ENCODE results near the gene TMEM116. TPM values are rescaled to one million over a fixed set of nuclear protein-coding genes. Genes with fewer than 3 reads are reported as not detected.
"Not testable (repeated sequence)": the region's sequence is repeated elsewhere in the genome, so short reads cannot be mapped to it uniquely, and the experiment has no call there.

TMEM116 gene
- 2.3 and 20.4 TPM in 2 replicates for total RNA-seq (ENCODE audit: low replicate concordance)

DNA sequence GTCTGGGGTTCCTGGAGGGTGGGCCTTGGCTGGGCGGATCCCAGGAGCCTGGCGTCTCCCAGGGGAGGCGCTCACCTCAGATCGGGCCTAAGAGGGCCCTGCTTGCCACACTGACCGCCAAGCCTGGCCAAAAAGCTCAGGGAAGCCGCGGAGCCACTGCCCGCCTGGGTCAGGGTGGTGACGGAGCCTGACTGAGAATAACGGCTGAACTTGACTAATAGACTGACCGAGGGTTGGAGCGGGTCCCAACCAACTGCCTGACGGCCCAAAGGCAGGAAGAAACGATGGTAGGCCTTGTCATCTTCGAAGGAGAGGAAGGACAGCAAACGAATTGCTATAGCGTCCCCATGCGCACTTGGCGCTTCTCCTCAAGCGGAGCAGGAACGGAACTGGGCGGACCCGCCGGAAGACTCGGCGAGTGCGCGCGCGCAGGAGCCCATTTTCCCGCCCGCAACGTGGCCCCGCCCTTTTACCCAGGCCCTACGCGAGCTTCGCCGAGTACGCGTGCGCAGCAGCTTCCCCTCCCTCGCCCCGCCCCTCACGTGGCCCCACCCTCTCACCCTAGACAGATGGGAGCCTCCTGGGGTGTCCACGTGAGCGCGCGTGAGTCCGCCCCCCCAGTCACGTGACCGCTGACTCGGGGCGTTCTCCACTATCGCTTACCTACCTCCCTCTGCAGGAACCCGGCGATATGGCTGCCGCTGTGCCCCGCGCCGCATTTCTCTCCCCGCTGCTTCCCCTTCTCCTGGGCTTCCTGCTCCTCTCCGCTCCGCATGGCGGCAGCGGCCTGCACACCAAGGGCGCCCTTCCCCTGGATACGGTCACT lies at the start of gene TMEM116, which contains the start of gene ERP29:
Gene TMEM116, minus strand, starts transcription at position 391 of the 826 bp plus-strand sequence. CDS start 7,895 bp downstream, outside the sequence.
Gene ERP29, plus strand, starts transcription at position 652 of the 826 bp plus-strand sequence. Its CDS starts 40 bp downstream, at position 692.
- DNase-seq (ENCODE audit: low read depth): peak; percentile 98
- TF ChIP-seq, protein P1, sequence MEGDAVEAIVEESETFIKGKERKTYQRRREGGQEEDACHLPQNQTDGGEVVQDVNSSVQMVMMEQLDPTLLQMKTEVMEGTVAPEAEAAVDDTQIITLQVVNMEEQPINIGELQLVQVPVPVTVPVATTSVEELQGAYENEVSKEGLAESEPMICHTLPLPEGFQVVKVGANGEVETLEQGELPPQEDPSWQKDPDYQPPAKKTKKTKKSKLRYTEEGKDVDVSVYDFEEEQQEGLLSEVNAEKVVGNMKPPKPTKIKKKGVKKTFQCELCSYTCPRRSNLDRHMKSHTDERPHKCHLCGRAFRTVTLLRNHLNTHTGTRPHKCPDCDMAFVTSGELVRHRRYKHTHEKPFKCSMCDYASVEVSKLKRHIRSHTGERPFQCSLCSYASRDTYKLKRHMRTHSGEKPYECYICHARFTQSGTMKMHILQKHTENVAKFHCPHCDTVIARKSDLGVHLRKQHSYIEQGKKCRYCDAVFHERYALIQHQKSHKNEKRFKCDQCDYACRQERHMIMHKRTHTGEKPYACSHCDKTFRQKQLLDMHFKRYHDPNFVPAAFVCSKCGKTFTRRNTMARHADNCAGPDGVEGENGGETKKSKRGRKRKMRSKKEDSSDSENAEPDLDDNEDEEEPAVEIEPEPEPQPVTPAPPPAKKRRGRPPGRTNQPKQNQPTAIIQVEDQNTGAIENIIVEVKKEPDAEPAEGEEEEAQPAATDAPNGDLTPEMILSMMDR (IDR thresholded peaks at IDR 0.05; ENCODE audit: insufficient read depth, low read length): peak; percentile 71
- peak within 1 kb of the TSS; percentile 95 for H3K4me3 ChIP-seq (ENCODE audit: low read depth, low read length)

DNA sequence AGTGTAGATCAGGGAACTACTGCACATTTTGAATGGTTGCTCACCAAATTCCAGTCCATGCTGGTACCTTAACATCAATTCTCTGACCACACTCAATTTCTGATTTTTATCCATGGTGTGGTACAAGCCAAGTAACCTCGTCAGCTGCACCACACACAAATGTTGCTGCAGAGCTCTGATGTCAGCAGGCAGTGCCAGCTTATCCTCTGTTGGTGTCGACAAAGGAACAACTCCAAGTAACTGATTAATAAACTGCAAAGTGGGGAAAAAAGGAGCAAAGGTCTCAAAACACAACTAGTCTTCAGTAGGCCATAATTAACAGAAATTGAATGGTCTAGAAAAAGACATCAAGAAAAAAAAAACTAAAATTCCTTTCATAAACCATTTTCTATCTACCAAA lies 48.2 kb upstream of the TMEM116 start:
- no peak overlapping the region for H3K4me3 ChIP-seq (ENCODE audit: low read depth, low read length)
- DNase-seq (ENCODE audit: low read depth): no peak
- TF ChIP-seq, protein P1 (IDR thresholded peaks at IDR 0.05; ENCODE audit: insufficient read depth, low read length): no peak

DNA sequence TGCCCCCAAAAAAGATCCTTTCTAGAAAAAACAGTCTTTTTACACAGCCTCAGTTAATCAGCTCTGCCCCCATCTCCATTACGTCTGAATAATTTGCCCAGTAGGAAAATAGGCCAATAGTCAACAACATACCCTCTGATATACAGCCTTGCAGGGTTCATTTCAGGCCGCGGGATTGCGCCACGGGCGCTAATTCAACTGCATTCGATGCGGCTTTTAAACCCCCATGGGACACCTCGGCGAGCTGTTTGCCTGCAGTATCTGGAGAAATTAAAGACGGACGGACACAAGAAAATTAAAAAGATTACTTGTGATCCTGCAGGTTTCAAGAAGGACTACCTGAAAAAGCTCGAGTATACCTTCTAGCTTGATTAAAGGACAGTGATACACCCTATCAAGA lies 36.4 kb upstream of the TMEM116 start:
- no peak for DNase-seq (ENCODE audit: low read depth)
- TF ChIP-seq, protein P1 (IDR thresholded peaks at IDR 0.05; ENCODE audit: insufficient read depth, low read length): no peak
- H3K4me3 ChIP-seq (ENCODE audit: low read depth, low read length): no peak overlapping the region

DNA sequence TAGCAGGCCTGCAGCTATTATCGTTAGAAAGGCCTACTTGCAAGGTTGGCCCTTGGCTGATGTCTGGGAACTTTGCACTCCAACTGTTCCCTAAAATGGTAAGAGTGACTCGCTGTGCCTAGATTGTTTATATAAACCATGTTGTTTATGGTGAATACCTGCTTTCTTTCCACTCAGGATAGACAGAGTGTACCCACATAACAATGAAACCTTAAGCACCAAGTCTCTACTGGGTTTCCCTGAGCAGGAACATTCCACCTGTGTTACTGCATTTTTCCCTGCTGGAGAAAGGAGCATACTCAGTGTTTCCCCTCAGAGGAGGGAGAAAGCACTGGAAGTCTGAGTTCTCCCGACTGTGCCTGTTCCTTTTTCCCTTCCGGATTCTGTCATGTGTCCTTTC lies 33.0 kb upstream of the TMEM116 start:
- TF ChIP-seq, protein P1 (IDR thresholded peaks at IDR 0.05; ENCODE audit: insufficient read depth, low read length): no peak
- no peak overlapping the region for H3K4me3 ChIP-seq (ENCODE audit: low read depth, low read length)
- no peak for DNase-seq (ENCODE audit: low read depth)

DNA sequence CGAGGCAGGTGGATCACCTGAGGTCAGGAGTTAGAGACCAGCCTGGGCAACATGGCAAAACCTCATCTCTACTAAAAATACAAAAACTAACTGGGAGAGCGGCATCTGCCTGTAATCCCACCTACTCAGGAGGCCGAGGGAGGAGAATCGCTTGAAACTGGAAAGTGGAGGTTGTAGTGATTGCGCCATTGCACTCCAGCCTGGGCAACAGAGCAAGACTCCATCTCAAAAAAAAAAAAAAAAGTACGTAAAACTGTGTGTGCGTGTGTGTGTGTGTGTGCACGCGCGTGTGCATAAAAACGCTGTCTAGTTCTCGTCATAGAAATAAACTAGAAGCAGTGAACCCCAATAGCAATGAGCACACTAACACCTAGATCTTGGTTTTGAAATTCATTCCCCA lies 23.6 kb upstream of the TMEM116 start:
- not testable (repeated sequence) for DNase-seq (ENCODE audit: low read depth); H3K4me3 ChIP-seq (ENCODE audit: low read depth, low read length)

DNA sequence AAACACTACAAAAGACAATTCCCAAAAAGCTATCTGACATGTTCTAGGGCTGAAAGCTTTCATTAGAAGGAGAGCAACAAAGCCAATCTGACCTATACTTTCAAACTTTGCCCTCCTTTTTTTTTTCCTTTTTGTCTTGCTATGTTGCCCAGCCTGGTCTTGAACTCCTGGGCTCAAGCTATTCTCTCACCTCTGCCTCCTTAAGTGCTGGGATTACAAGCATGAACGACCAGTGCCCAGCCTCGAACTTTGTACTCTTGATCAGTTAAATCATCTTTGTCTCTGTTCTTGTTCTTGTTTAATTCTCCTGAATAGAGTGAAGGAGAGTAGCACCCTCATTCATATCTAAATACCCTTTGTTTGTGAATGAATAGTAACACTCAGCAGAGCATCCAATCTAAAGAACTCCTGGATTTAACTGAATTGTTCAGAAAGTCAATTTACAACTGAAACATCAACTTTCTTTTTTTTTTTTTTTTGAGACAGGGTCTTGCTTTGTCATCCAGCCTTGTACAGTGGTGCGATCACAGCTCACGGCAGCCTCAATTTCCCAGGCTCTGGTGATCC lies 22.3 kb upstream of the TMEM116 start:
- TF ChIP-seq, protein P1 (IDR thresholded peaks at IDR 0.05; ENCODE audit: insufficient read depth, low read length): no peak
- no peak overlapping the region for H3K4me3 ChIP-seq (ENCODE audit: low read depth, low read length)
- no peak for DNase-seq (ENCODE audit: low read depth)

DNA sequence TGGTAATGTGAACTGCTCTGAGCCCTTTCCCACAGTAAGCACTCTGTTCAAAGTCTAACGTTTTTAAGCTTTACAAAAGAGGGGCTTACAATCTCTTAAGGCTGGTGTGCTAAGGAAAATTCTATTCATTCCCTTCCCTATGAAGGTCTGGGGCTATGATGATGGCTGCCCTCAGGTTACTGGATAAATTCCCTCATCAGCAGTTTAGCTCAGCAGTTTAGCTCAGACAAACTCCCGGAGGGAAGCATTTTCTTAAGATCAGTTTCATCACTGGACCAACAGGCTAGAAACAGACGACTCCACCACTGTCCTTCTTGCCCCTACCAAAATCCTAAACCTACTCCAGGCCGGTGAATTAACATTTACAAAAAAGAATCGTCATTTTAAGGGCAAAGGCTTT lies 19.3 kb upstream of the TMEM116 start:
- no peak for DNase-seq (ENCODE audit: low read depth)
- no peak overlapping the region for H3K4me3 ChIP-seq (ENCODE audit: low read depth, low read length)
- TF ChIP-seq, protein P1 (IDR thresholded peaks at IDR 0.05; ENCODE audit: insufficient read depth, low read length): no peak

All from fibroblast of the aortic adventitia (primary cell).